T-helper 17 cell (primary cell): ENCODE measurements around the gene PRRC1. TPM values are rescaled to one million over a fixed set of nuclear protein-coding genes. Genes with fewer than 3 reads are reported as not detected.

Source experiments
- ATAC-seq: fragments of 150-1000 bp; cut with Tn5 transposase; 2 replicates; pipeline ENCODE4 v1.10.0; 2021; ENCODE audit warnings: mild to moderate bottlenecking, moderate library complexity
- DNase-seq, 3 donors: peaks; one replicate each; pipeline versions ENCODE4 v3.0.0 to v3.0.0-alpha.2; 2020 to 2021
- H3K9me3 ChIP-seq: one replicate; pipeline ENCODE4 v1.7.0; 2013; ENCODE audit warnings: low read length, mild to moderate bottlenecking; ENCODE audit not compliant: control insufficient read depth, poor library complexity, severe bottlenecking
- H3K27ac Mint-ChIP-seq: one replicate; pipeline ENCODE4 v1.8.0; 2022; ENCODE audit warnings: mild to moderate bottlenecking, moderate library complexity, mixed read lengths
- H3K27me3 Mint-ChIP-seq: one replicate; pipeline ENCODE4 v1.8.0; 2022; ENCODE audit warnings: mixed read lengths
- H3K36me3 Mint-ChIP-seq: one replicate; pipeline ENCODE4 v1.8.0; 2022; ENCODE audit warnings: low read depth, mixed read lengths
- H3K4me1 Mint-ChIP-seq: one replicate; pipeline ENCODE4 v1.8.0; 2022; ENCODE audit warnings: mild to moderate bottlenecking, mixed read lengths
- H3K4me3 Mint-ChIP-seq: one replicate; pipeline ENCODE4 v1.8.0; 2022; ENCODE audit warnings: mild to moderate bottlenecking, moderate library complexity, mixed read lengths
- total RNA-seq, 4 donors: library from RNA in 2 of 4; stranded (reverse) in 2 of 4; gene quantifications; one replicate each; pipeline ENCODE4 v1.2.3 and lab custom pipeline; 2022 to 2026

The PRRC1 gene
- total RNA-seq, 2 donors from 2014 or later: 38.5 to 41.2 TPM

GRCh38 chr5:127590156-127590722 is 72.8 kb downstream of the PRRC1 start:
- ATAC-seq: no peak
- Mint-ChIP-seq H3K27me3 (peaks cover 38% of the 10 kb centered on the region), H3K4me3 (no peak overlapping the region), H3K27ac (no peak overlapping the region), H3K36me3 (peaks cover 2% of the 10 kb centered on the region), H3K4me1 (peaks cover 4% of the 10 kb centered on the region)
- DNase-seq: no peak
- H3K9me3 ChIP-seq: no peaks in the 10 kb centered on the region

GRCh38 chr5:127595484-127596368 is 78.3 kb downstream of the PRRC1 start:
- no peaks in the 10 kb centered on the region for H3K9me3 ChIP-seq
- DNase-seq (no peak), ATAC-seq (no peak)
- Mint-ChIP-seq H3K27ac (no peak overlapping the region), H3K36me3 (no peaks in the 10 kb centered on the region), H3K4me3 (no peak overlapping the region), H3K4me1 (peaks cover 6% of the 10 kb centered on the region), H3K27me3 (peaks cover 25% of the 10 kb centered on the region)

- no peaks in the 10 kb centered on the region for H3K36me3 Mint-ChIP-seq
- H3K4me1 Mint-ChIP-seq: peaks cover 6% of the 10 kb centered on the region
- H3K27me3 Mint-ChIP-seq: peaks cover 24% of the 10 kb centered on the region
- no peak overlapping the region for H3K27ac Mint-ChIP-seq
- no peak for ATAC-seq
- DNase-seq: no peak
- no peaks in the 10 kb centered on the region for H3K9me3 ChIP-seq
- no peak overlapping the region for H3K4me3 Mint-ChIP-seq
Measured at GRCh38 chr5:127596501-127596900, 79.1 kb downstream of the PRRC1 start.

- H3K9me3 ChIP-seq: no peaks in the 10 kb centered on the region
- ATAC-seq (no peak), DNase-seq (no peak)
- Mint-ChIP-seq H3K27me3 (peaks cover 28% of the 10 kb centered on the region), H3K36me3 (no peaks in the 10 kb centered on the region), H3K4me3 (no peak overlapping the region), H3K4me1 (peaks cover 10% of the 10 kb centered on the region), H3K27ac (no peak overlapping the region)
Measured at GRCh38 chr5:127599320-127599719, 81.9 kb downstream of the PRRC1 start.

- no peak for DNase-seq
- Mint-ChIP-seq H3K4me3 (no peak overlapping the region), H3K27ac (no peak overlapping the region), H3K36me3 (no peaks in the 10 kb centered on the region), H3K4me1 (peaks cover 10% of the 10 kb centered on the region), H3K27me3 (peaks cover 30% of the 10 kb centered on the region)
- no peak for ATAC-seq
- no peaks in the 10 kb centered on the region for H3K9me3 ChIP-seq
Measured at GRCh38 chr5:127599847-127600246, 82.4 kb downstream of the PRRC1 start.

GRCh38 chr5:127601111-127601510 is 83.7 kb downstream of the PRRC1 start:
- Mint-ChIP-seq H3K27ac (no peak overlapping the region), H3K4me1 (peaks cover 4% of the 10 kb centered on the region), H3K36me3 (no peaks in the 10 kb centered on the region), H3K27me3 (peaks cover 36% of the 10 kb centered on the region), H3K4me3 (no peak overlapping the region)
- H3K9me3 ChIP-seq: no peaks in the 10 kb centered on the region
- DNase-seq (no peak), ATAC-seq (no peak)

GRCh38 chr5:127601601-127602000 is 84.2 kb downstream of the PRRC1 start:
- Mint-ChIP-seq H3K4me3 (no peak overlapping the region), H3K36me3 (no peaks in the 10 kb centered on the region), H3K27ac (no peak overlapping the region), H3K4me1 (peaks cover 4% of the 10 kb centered on the region), H3K27me3 (peaks cover 31% of the 10 kb centered on the region)
- no peak for DNase-seq
- H3K9me3 ChIP-seq: no peaks in the 10 kb centered on the region
- no peak for ATAC-seq

- H3K4me1 Mint-ChIP-seq: peaks cover 4% of the 10 kb centered on the region
- H3K4me3 Mint-ChIP-seq: no peak overlapping the region
- no peak overlapping the region for H3K27ac Mint-ChIP-seq
- no peaks in the 10 kb centered on the region for H3K36me3 Mint-ChIP-seq
- no peaks in the 10 kb centered on the region for H3K9me3 ChIP-seq
- peaks cover 29% of the 10 kb centered on the region for H3K27me3 Mint-ChIP-seq
- DNase-seq: no peak
- no peak for ATAC-seq
Measured at GRCh38 chr5:127602481-127602880, 85.0 kb downstream of the PRRC1 start.

GRCh38 chr5:127602896-127603844 is 85.7 kb downstream of the PRRC1 start:
- ATAC-seq (no peak), DNase-seq (no peak)
- peaks cover 4% of the 10 kb centered on the region for H3K4me1 Mint-ChIP-seq
- H3K9me3 ChIP-seq: no peaks in the 10 kb centered on the region
- H3K27ac Mint-ChIP-seq: no peak overlapping the region
- H3K27me3 Mint-ChIP-seq: peaks cover 24% of the 10 kb centered on the region
- H3K36me3 Mint-ChIP-seq: no peaks in the 10 kb centered on the region
- no peak overlapping the region for H3K4me3 Mint-ChIP-seq

Other genes with a start within 250 kb of the PRRC1 start
- not detected for gene MEGF10, start 226.8 kb upstream of the PRRC1 start, total RNA-seq
- gene CTXN3, start 131.4 kb downstream of the PRRC1 start, total RNA-seq: not detected
- under 1 TPM in 1 of 2 donors, not detected in 1; 0.45 TPM for gene CCDC192, start 185.8 kb downstream of the PRRC1 start, total RNA-seq